Esophagus (tissue), 2 donors: ENCODE measurements around the gene FRAT1. TPM values are rescaled to one million over a fixed set of nuclear protein-coding genes. Genes with fewer than 3 reads are reported as not detected.

Experiments used
- H3K27ac ChIP-seq, 2 donors: one replicate each; pipeline ENCODE4 v1.5.1; 2013; ENCODE audit warnings: low read depth in 2 of 2, mild to moderate bottlenecking in 2 of 2, inconsistent platforms in 1 of 2, low read length in 1 of 2, moderate library complexity in 1 of 2
- H3K27me3 ChIP-seq, 2 donors: one replicate each; pipeline ENCODE4 v1.6.1; 2013; ENCODE audit warnings: low read length in 2 of 2, control low read depth in 1 of 2, mild to moderate bottlenecking in 1 of 2; ENCODE audit not compliant: insufficient read depth in 2 of 2, control insufficient read depth in 1 of 2
- H3K36me3 ChIP-seq, 2 donors: one replicate each; pipeline ENCODE4 v1.6.1; 2013; ENCODE audit warnings: low read length in 1 of 2; ENCODE audit not compliant: control insufficient read depth in 2 of 2, insufficient read depth in 2 of 2
- H3K4me1 ChIP-seq, 2 donors: one replicate each; pipeline ENCODE4 v1.6.1; 2013; ENCODE audit warnings: low read length in 1 of 2; ENCODE audit not compliant: control insufficient read depth in 2 of 2, insufficient read depth in 2 of 2
- H3K4me3 ChIP-seq, 2 donors: one replicate each; pipeline ENCODE4 v1.5.1; 2013; ENCODE audit warnings: low read length in 2 of 2, mild to moderate bottlenecking in 2 of 2, low read depth in 1 of 2, moderate library complexity in 1 of 2
- H3K9me3 ChIP-seq, 2 donors: one replicate each; pipeline ENCODE4 v1.6.1; 2013; ENCODE audit warnings: mild to moderate bottlenecking in 2 of 2, low read depth in 1 of 2, low read length in 1 of 2, moderate library complexity in 1 of 2; ENCODE audit not compliant: control insufficient read depth in 2 of 2, insufficient read depth in 1 of 2
- WGBS, 2 donors: extraction: QIAGEN DNeasy Blood & Tissue Kit; methylation state at CpG; one replicate each; pipeline ENCODE4 v1.1.7; 2013; 5-methylcytosine and 5-hydroxymethylcytosine counted together
- polyA plus RNA-seq, 2 donors: library from polyadenylated mRNA; stranded (reverse); fragments of 200-250 nt; gene quantifications; one replicate each; pipeline ENCODE4 v1.2.3, GENCODE V29; 2013
- donor health status: healthy with polysubstance abuse.
- donor health status: Bipolar disorder and iron deficiency.

FRAT1 gene
- polyA plus RNA-seq, 2 donors, result 1.2 to 1.8 TPM

DNA sequence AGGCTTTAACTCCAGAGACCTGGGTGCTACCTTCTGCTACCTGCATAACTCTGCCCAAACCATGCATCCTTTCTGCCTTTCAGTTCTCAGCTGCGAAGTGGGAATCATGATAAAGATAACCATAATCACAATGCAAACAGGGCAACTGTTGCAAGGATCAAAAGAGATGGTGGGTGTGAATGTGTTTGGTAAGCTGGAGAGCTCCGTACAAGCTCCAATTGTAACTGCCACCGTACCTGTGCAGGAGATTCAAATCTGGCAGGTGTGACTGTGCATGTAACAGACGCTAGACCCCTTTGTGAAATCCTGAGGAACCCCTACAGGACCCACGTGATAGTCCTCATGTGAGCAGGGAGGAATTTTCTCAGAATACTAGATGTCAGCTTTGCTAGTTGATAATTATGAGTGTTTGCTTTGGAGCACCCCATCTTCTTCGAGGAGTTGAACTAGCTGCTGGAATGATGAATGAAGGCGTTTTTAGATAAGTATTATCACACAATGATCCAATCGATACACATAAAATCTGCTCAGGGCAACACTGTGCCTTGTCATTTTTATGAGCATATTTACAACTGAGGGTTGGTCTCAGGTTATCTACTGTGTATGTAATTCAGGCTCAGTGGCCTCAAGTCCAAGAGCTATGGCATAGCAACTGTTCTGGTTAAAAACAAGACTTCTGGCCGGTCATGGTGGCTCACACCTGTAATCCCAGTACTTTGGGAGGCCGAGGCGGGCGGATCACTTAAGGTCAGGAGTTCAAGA, 30.9 kb downstream of the FRAT1 start:
- Histone ChIP-seq H3K27me3 (no peaks in the 10 kb centered on the region), H3K9me3 (no peaks in the 10 kb centered on the region), H3K4me3 (no peak overlapping the region), H3K36me3 (peaks cover 0 to 5% of the 10 kb centered on the region in 2 donors), H3K27ac (no peak overlapping the region), H3K4me1 (peaks cover 0 to 3% of the 10 kb centered on the region in 2 donors)
- 77 to 86% methylated on average over 12 of the region's 12 CpGs for WGBS, 2 donors

DNA sequence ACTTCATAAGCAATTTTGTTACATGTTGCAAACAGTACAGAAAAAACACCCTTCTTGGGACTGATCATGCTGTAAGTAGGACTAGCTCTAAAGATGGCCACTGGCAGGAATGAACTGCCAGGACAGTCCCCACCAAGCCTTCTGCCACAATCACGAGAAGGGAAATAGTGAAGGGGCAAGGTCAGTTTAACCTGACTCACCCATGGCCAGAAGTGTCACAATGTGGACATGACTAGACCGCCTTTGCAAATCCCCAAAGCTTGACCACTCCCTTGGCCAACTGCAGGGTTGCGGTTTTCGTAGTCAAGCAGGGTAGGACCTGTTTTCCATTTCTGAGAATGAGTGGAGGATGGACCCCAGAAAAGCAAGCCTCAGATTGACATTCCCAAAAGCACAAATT, 34.9 kb downstream of the FRAT1 start:
- Histone ChIP-seq H3K27ac (no peak overlapping the region), H3K27me3 (no peaks in the 10 kb centered on the region), H3K36me3 (peaks cover 12 to 18% of the 10 kb centered on the region in 2 donors), H3K4me1 (peaks cover 0 to 3% of the 10 kb centered on the region in 2 donors), H3K9me3 (no peaks in the 10 kb centered on the region), H3K4me3 (no peak overlapping the region)
- 79 to 84% methylated on average over 4 of the region's 4 CpGs for WGBS, 2 donors

DNA sequence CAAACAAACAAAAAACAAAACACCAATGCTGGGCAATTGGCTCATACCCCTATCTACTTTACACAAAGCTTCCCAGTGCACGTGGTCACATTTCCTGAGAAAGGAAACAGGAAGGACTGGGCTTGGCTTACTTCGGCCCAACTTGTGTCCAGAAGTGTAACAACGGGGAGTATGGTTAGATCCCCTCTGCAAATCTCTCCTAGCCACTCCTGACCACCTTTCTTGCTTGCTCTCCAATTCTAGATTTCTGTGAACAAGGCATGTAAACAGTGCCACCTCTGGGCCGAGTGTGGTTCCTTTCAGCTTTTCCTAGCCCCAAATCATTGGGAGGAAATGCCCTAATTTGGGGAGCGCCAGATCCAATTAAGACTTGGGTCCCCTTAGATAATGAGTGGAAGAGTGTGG, 36.5 kb downstream of the FRAT1 start:
- Histone ChIP-seq H3K27me3 (no peaks in the 10 kb centered on the region), H3K4me3 (no peak overlapping the region), H3K9me3 (no peaks in the 10 kb centered on the region), H3K36me3 (peaks cover 7 to 26% of the 10 kb centered on the region in 2 donors), H3K27ac (no peak overlapping the region), H3K4me1 (no peaks in the 10 kb centered on the region)
- WGBS, 2 donors, result 53 to 61% methylated on average over 5 of the region's 5 CpGs

DNA sequence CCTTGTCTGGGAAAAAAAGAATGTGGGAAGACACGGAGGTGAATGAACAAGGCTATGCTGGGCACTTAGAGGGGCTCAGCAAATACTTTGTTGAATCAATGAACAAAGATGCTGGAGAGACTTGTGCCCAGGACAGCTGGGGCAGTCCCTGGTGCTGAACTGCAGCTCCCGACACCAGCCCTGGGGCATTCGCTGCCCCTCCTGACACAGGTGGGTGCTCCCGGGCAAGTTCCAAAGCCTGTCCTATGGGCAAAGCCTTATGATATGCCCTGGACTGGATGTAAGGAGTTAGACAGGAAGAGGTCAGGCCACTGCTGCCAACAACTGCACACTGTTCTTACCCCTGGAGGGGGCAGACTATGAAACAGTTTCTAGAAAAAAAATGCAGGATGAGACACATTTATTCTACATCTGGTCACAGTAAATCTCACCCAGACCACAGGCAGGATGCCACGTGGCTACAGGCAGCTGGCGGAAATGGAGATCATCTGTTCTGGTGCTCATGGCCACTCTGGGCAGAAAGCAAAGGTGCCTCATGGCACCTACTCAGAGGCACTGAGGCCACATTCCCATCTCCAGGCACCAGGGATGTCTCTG, 37.3 kb downstream of the FRAT1 start:
- Histone ChIP-seq H3K27me3 (no peaks in the 10 kb centered on the region), H3K27ac (no peak overlapping the region), H3K4me3 (no peak overlapping the region), H3K4me1 (no peaks in the 10 kb centered on the region), H3K9me3 (no peaks in the 10 kb centered on the region), H3K36me3 (peaks cover 7 to 26% of the 10 kb centered on the region in 2 donors)
- 77% methylated on average over 6 of the region's 6 CpGs for WGBS, 2 donors

DNA sequence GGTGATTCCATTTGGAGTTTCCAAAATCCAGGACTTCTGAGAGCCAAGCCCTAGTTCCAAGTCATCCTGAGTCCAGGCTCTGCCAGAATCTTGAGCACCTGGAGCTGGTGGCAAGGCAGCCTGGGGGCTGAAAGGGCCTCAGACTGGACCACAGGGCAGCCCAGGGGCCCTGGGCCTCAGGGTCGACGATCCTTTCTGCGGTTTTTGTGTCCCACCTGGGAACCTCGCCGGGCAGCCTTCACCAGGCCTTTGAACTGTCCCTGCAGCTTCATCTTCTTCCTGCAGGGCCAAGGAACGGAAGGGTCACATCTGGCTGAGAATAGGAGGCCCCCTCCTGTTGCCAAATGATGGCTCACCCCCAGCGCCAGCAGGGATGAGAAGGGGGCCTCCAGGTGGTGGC, 37.8 kb downstream of the FRAT1 start:
- H3K27me3 ChIP-seq, result no peaks in the 10 kb centered on the region
- H3K4me1 ChIP-seq, result no peaks in the 10 kb centered on the region
- H3K27ac ChIP-seq, result no peak overlapping the region
- H3K36me3 ChIP-seq, result peaks cover 7 to 26% of the 10 kb centered on the region in 2 donors
- no peak overlapping the region for H3K4me3 ChIP-seq
- WGBS, 2 donors, result 76 to 92% methylated on average over 7 of the region's 7 CpGs
- no peaks in the 10 kb centered on the region for H3K9me3 ChIP-seq

DNA sequence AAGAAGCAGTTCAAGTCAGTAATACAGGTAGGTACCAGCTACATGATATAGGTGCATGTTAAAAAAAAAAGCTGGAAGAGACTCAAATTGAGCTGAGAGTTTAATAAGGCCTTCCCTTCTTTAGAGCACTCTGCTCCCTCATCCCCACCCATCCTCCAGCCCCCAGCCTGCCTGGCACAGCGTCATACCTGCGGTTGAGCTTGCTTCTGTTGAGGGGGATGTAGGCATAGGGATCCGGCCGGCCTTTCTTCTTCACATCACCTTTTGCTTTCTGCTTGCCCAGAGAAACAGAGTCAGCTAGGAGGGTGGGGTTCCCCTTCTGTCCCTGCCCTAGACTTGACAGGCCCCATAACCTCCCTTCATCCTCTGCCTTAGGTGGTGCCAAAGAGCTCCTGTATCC, 39.3 kb downstream of the FRAT1 start:
- no peak overlapping the region for H3K27ac ChIP-seq
- peaks cover 13 to 31% of the 10 kb centered on the region in 2 donors for H3K36me3 ChIP-seq

DNA sequence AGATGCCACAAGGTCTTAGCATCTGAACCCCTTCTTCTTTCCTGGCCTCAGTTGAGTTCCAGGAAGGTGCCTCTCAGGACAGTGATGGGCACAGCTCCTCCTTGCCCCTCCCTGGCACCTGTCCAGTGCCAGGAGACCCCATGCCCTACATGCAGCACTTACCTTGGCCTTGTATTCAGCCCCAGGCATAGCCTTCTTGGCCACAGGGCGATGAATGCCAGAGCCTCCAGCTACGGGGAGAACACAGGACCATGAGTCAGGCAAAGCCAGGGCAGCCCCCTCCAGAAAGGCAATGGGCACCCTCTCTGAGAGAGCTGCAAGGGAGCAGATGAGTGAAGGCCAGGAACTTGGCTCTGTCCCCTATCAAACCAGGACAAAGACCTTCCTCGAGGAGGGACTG, 39.7 kb downstream of the FRAT1 start:
- 75 to 87% methylated on average over 3 of the region's 3 CpGs for WGBS, 2 donors
- H3K36me3 ChIP-seq, result peaks cover 16 to 35% of the 10 kb centered on the region in 2 donors
- H3K27me3 ChIP-seq, result no peaks in the 10 kb centered on the region

More for the DNA sequence above, 39.3 kb downstream of the FRAT1 start:
- no peak overlapping the region for H3K4me3 ChIP-seq
- H3K4me1 ChIP-seq, result no peaks in the 10 kb centered on the region
- WGBS, 2 donors, result 92 to 98% methylated on average over 4 of the region's 4 CpGs
- H3K27me3 ChIP-seq, result no peaks in the 10 kb centered on the region
- no peaks in the 10 kb centered on the region for H3K9me3 ChIP-seq

DNA sequence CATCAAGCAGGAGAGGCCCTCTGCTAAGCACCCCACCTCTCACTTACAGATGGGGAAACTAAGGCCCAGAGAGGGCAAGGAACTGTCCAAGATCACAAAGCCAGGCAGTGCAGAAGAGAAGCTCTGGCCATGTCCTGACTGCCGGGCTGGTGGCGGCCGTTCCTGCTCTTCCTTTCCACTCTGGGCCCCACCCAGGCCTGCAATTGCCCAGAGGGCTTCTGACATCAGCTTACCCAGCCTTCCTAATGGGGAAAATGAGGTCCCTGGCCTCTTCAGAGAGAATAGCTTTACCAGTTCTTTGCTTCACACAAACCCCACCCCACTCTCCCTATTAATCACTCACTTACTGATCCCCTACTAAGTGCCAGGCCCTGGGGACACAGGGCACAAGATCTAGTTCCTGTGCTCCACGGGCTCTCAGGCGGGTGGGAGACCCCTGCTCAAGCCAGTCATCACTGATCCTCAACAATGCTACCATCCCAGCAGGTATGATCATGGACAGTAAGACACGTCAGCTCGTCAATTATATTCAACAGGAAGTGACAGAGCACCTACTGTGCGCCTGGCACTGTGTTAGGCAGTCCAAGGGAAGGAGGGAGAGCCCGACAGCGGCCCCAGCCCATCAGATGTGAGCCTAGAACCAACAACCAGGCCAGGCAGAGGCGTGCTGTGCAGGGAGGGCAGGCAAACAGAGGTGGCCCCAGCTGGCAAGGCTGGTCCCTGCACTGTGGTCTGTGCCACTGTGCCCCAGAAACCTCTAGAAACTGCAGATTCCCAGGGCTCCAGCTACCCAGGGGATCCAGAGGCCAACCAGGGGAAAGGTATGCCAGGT, 41.9 kb downstream of the FRAT1 start:
- H3K36me3 ChIP-seq, result peaks cover 19 to 44% of the 10 kb centered on the region in 2 donors

More for the DNA sequence above, 39.7 kb downstream of the FRAT1 start:
- Histone ChIP-seq H3K9me3 (no peaks in the 10 kb centered on the region), H3K27ac (no peak overlapping the region), H3K4me3 (no peak overlapping the region), H3K4me1 (no peaks in the 10 kb centered on the region)

DNA sequence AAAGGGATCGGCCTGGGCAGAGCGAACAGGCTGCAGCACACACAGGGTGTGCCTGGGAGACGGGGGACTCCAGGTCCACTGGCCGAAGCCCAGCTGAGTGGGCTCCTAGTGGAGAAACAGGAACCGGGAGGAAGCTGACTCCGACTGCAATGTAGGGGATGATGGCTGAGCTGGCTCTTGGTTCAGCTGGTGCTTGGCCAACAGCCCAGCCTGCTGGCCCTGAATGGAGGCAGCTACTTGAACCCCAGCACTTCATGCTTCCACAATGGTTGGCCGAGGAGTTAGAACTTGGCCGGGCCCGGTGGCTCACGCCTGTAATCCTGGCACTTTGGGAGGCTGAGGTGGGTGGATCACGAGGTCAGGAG, 42.4 kb downstream of the FRAT1 start:
- WGBS, 2 donors, result 62 to 91% methylated on average over 11 of the region's 11 CpGs

More for the DNA sequence above, 41.9 kb downstream of the FRAT1 start:
- WGBS, 2 donors, result 81 to 89% methylated on average over 11 of the region's 11 CpGs
- no peaks in the 10 kb centered on the region for H3K27me3 ChIP-seq
- H3K4me1 ChIP-seq, result no peaks in the 10 kb centered on the region
- no peak overlapping the region for H3K27ac ChIP-seq
- H3K9me3 ChIP-seq, result no peaks in the 10 kb centered on the region
- H3K4me3 ChIP-seq, result no peak overlapping the region

More for the DNA sequence above, 42.4 kb downstream of the FRAT1 start:
- no peak overlapping the region for H3K27ac ChIP-seq
- H3K9me3 ChIP-seq, result no peaks in the 10 kb centered on the region
- peaks cover 19 to 47% of the 10 kb centered on the region in 2 donors for H3K36me3 ChIP-seq
- no peaks in the 10 kb centered on the region for H3K27me3 ChIP-seq
- no peaks in the 10 kb centered on the region for H3K4me1 ChIP-seq
- no peak overlapping the region for H3K4me3 ChIP-seq
